ENCODE measurements around the gene CTCFL.
"Not testable (repeated sequence)": the region's sequence is repeated elsewhere in the genome, so short reads cannot be mapped to it uniquely, and the experiment has no call there.

CTCFL gene

GRCh38 chr20:57505979-57506378, 19.0 kb downstream of the CTCFL start:
- DNase-seq = no peak

- DNase-seq = no peak
Measured at GRCh38 chr20:57504411-57504810, 20.5 kb downstream of the CTCFL start.

- DNase-seq = no peak
Measured at GRCh38 chr20:57503035-57503658, 21.8 kb downstream of the CTCFL start.

GRCh38 chr20:57502336-57502700, 22.6 kb downstream of the CTCFL start:
- no peak for DNase-seq

- DNase-seq = no peak
Measured at GRCh38 chr20:57501461-57502335, 23.2 kb downstream of the CTCFL start.

GRCh38 chr20:57500962-57501361, 24.0 kb downstream of the CTCFL start:
- DNase-seq = no peak

GRCh38 chr20:57500235-57500634, 24.7 kb downstream of the CTCFL start:
- no peak for DNase-seq

GRCh38 chr20:57499676-57500075, 25.3 kb downstream of the CTCFL start:
- DNase-seq = no peak

- DNase-seq = peak; percentile 34
Measured at GRCh38 chr20:57498425-57499400, 26.2 kb downstream of the CTCFL start.

GRCh38 chr20:57496592-57496991, 28.3 kb downstream of the CTCFL start:
- DNase-seq = no peak

- no peak for DNase-seq
Measured at GRCh38 chr20:57495978-57496377, 29.0 kb downstream of the CTCFL start.

- DNase-seq = no peak
Measured at GRCh38 chr20:57493091-57493615, 31.8 kb downstream of the CTCFL start.

- no peak for DNase-seq
Measured at GRCh38 chr20:57491373-57491772, 33.6 kb downstream of the CTCFL start.

- not testable (repeated sequence) for DNase-seq
Measured at GRCh38 chr20:57488277-57488676, 36.7 kb downstream of the CTCFL start.

- DNase-seq = no peak
Measured at GRCh38 chr20:57485770-57486169, 39.2 kb downstream of the CTCFL start.

GRCh38 chr20:57484772-57485171, 40.2 kb downstream of the CTCFL start:
- no peak for DNase-seq

GRCh38 chr20:57483287-57484050, 41.5 kb downstream of the CTCFL start:
- no peak for DNase-seq

GRCh38 chr20:57482796-57483195, 42.1 kb downstream of the CTCFL start:
- no peak for DNase-seq

- DNase-seq = no peak
Measured at GRCh38 chr20:57482148-57482547, 42.8 kb downstream of the CTCFL start.

GRCh38 chr20:57481281-57481711, 43.6 kb downstream of the CTCFL start:
- DNase-seq = no peak

- DNase-seq = no peak
Measured at GRCh38 chr20:57480444-57481160, 44.3 kb downstream of the CTCFL start.

All from activated CD4-positive, alpha-beta T cell treated with anti-CD3 and anti-CD28 coated beads, Interleukin-2, amount 50 U/mL, for 1 hour (primary cell).